IMR-90 (cell line): ENCODE data around the gene NEURL1B.

Source experiments
- BHLHE40 ChIP-seq: fragments of 150-350 bp; IDR thresholded peaks from 2 replicates; pipeline ENCODE4 v1.6.1; 2016; ENCODE audit warnings: mild to moderate bottlenecking, low read depth, low read length
- CEBPB ChIP-seq: IDR thresholded peaks from 2 replicates; pipeline ENCODE4 v1.6.1; 2012; ENCODE audit warnings: low read depth, low read length, improper control_type of control experiment
- FOS ChIP-seq: fragments of 150-350 bp; IDR thresholded peaks from 2 replicates; pipeline ENCODE4 v1.6.1; 2016; ENCODE audit warnings: low read depth, low read length
- NFE2L2 ChIP-seq: fragments of 150-350 bp; IDR thresholded peaks from 2 replicates; pipeline ENCODE4 v1.6.1; 2016; ENCODE audit warnings: low read depth, mild to moderate bottlenecking, low read length
- POLR2A ChIP-seq: IDR thresholded peaks from 2 replicates; pipeline ENCODE4 v1.6.1; 2012; ENCODE audit warnings: mild to moderate bottlenecking, low read depth, low read length
- RAD21 ChIP-seq: IDR thresholded peaks from 2 replicates; pipeline ENCODE4 v1.6.1; 2012; ENCODE audit warnings: low read length, improper control_type of control experiment
- RFX5 ChIP-seq: IDR thresholded peaks from 2 replicates; pipeline ENCODE4 v1.8.0; 2012; ENCODE audit warnings: low read depth, mild to moderate bottlenecking, low read length, moderate library complexity
- TF ChIP-seq, protein P1 (sequence below): conservative IDR thresholded peaks from 2 replicates; pipeline ENCODE4 v1.5.1; 2012; ENCODE audit warnings: mild to moderate bottlenecking, low read depth, low read length, improper control_type of control experiment

DNA sequence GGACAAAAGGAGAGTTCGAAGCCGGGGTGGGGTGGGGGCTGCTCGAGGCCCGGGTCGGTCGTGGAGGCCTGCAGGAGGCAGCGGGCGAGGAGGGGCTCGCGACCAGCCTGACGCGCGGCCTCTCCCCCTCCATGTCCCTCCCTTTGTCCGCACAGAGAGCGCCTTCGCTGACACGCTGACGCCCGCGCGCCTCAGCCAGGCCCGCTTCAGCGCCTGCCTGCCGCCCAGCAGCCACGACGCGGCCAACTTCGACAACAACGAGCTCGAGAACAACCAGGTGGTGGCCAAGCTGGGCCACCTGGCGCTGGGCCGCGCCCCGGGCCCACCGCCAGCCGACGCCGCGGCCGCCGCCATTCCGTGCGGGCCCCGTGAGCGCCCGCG, 42.2 kb downstream of the NEURL1B start:
- TF ChIP-seq, protein P1, sequence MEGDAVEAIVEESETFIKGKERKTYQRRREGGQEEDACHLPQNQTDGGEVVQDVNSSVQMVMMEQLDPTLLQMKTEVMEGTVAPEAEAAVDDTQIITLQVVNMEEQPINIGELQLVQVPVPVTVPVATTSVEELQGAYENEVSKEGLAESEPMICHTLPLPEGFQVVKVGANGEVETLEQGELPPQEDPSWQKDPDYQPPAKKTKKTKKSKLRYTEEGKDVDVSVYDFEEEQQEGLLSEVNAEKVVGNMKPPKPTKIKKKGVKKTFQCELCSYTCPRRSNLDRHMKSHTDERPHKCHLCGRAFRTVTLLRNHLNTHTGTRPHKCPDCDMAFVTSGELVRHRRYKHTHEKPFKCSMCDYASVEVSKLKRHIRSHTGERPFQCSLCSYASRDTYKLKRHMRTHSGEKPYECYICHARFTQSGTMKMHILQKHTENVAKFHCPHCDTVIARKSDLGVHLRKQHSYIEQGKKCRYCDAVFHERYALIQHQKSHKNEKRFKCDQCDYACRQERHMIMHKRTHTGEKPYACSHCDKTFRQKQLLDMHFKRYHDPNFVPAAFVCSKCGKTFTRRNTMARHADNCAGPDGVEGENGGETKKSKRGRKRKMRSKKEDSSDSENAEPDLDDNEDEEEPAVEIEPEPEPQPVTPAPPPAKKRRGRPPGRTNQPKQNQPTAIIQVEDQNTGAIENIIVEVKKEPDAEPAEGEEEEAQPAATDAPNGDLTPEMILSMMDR = no peak
- TF ChIP-seq RAD21 = no peak
- TF ChIP-seq POLR2A = no peak
- TF ChIP-seq FOS = no peak
- TF ChIP-seq RFX5 = no peak
- no peak for TF ChIP-seq NFE2L2
- no peak for TF ChIP-seq BHLHE40
- no peak for TF ChIP-seq CEBPB
